Right lobe of liver (tissue), 6 donors: Measurements from ENCODE around the gene BLTP3A. TPM values are rescaled to one million over a fixed set of nuclear protein-coding genes. Genes with fewer than 3 reads are reported as not detected.
"Not testable (repeated sequence)": the region's sequence is repeated elsewhere in the genome, so short reads cannot be mapped to it uniquely, and the experiment has no call there.

ENCODE experiments used
- ATAC-seq, 4 donors: fragments of 200-7000 bp; cut with Tn5 transposase; one replicate each; pipeline ENCODE4 v1.9.1; 2020; ENCODE audit warnings: mild to moderate bottlenecking in 4 of 4, moderate library complexity in 4 of 4
- DNase-seq, 3 donors: peaks; one replicate each; pipeline ENCODE4 v3.0.0-alpha.2; 2020
- H3K27ac ChIP-seq, 3 donors: fragments of 200-600 bp; one replicate each; pipeline ENCODE4 v1.8.0; 2022
- H3K27me3 ChIP-seq, 2 donors: fragments of 200-600 bp; one replicate each; pipeline ENCODE4 v1.8.0; 2022
- H3K36me3 ChIP-seq, 4 donors: fragments of 200-600 bp; sonication (generic) in 1 of 4; one replicate each; pipeline versions ENCODE4 v1.5.1 to v1.8.0; 2017 to 2022; ENCODE audit warnings: control low read depth in 1 of 4
- H3K4me1 ChIP-seq, 4 donors: fragments of 200-600 bp; sonication (generic) in 1 of 4; one replicate each; pipeline versions ENCODE4 v1.5.1 to v1.8.0; 2017 to 2022; ENCODE audit warnings: control low read depth in 1 of 4
- H3K4me3 ChIP-seq, 3 donors: fragments of 200-600 bp; one replicate each; pipeline ENCODE4 v1.8.0; 2022
- H3K9me3 ChIP-seq, 4 donors: fragments of 200-600 bp; sonication (generic) in 1 of 4; one replicate each; pipeline versions ENCODE4 v1.5.1 to v1.8.0; 2017 to 2022; ENCODE audit warnings: control low read depth in 1 of 4
- CTCF ChIP-seq, 4 donors: fragments of 200-600 bp in 3 of 4; fragments of 450-650 bp in 1 of 4; IDR thresholded peaks; one replicate each; pipeline versions ENCODE4 v1.5.1 to v1.8.0; 2016 to 2022; ENCODE audit warnings: antibody characterized with exemption in 4 of 4, mild to moderate bottlenecking in 2 of 4
- POLR2A ChIP-seq: fragments of 450-650 bp; IDR thresholded peaks from one replicate; pipeline ENCODE4 v1.6.1; 2017; ENCODE audit warnings: antibody characterized with exemption, mild to moderate bottlenecking
- WGBS: methylation state at CpG from one replicate; pipeline ENCODE4 v1.1.6; 2018; ENCODE audit warnings: low coverage, low lambda C conversion rate; ENCODE audit not compliant: insufficient coverage; ENCODE audit errors: missing lambda C conversion rate; 5-methylcytosine and 5-hydroxymethylcytosine counted together
- intact Hi-C, 2 donors: fragments of 100-400 bp; cut with DNase I; formaldehyde crosslinking; loops; one replicate each; pipeline versions ENCODE4 v1.11.2 to v1.14.1; 2022
- long read RNA-seq: library from polyadenylated mRNA; unstranded; transcript quantifications from one replicate; pipeline ENCODE4 v2.0.0, GENCODE V29; 2019
- total RNA-seq, 6 experiments: library from RNA; depleted of rRNA in 2 of 6; stranded (reverse); fragments of >200 nt in 2 of 6; fragmentation: NEBNext Ultra II Directional in 3 of 6; extraction: Animal tissue kit (Norgen Biotek cat#: 25700) in 3 of 6; gene quantifications; one replicate each; pipeline versions ENCODE4 v1.1.0 to v1.2.4, GENCODE V29; 2016 to 2023
- donor health status: DM: no; HTN: yes; CAD: no.
- donor health status: DM: no; HTN: no; CAD: no.
- donor health status: DM: no; HTN: no; CAD: no.
- donor health status: DM: no; HTN: yes; CAD: no.
- donor health status: DM: no; HTN: yes; CAD: no.

The BLTP3A gene
- 1 to 10 TPM; 5.1 to 9.2 (median 7.8) TPM for total RNA-seq
- long read RNA-seq, result 0 reads

- DNase-seq, result peak; percentile 73 to 80 (median 78)
These were observed at the start of gene BLTP3A for GRCh38 chr6:34791701-34792604. Gene BLTP3A (plus strand): TSS chr6:34792083. CDS start chr6:34792251, 168 bp downstream.

GRCh38 chr6:34742094-34742493 is 49.8 kb upstream of the BLTP3A start:
- Histone ChIP-seq H3K27me3 (no peaks in the 10 kb centered on the region), H3K27ac (no peak overlapping the region), H3K36me3 (no peaks in the 10 kb centered on the region), H3K4me1 (peaks cover 0 to 34% (median 0%) of the 10 kb centered on the region in 4 donors), H3K4me3 (no peak overlapping the region), H3K9me3 (no peaks in the 10 kb centered on the region)
- no peak for DNase-seq
- intact Hi-C loops, result no loop called here
- TF ChIP-seq POLR2A (no peak), CTCF (IDR thresholded peaks at IDR 0.05) (no peak)
- WGBS, result 81% methylated on average over 4 of the region's 4 CpGs
- peak in 1 of 4 donors; percentile 37 for ATAC-seq

More at GRCh38 chr6:34791701-34792604, at the start of gene BLTP3A:
- peak within 1 kb of the TSS; percentile 70 to 90 (median 89) for H3K4me3 ChIP-seq
- H3K9me3 ChIP-seq, result no peaks in the 10 kb centered on the region
- peak; percentile 75 for TF ChIP-seq POLR2A
- peak in 3 of 4 donors; percentile 4 to 31 (median 13) for TF ChIP-seq CTCF (IDR thresholded peaks at IDR 0.05)
- ATAC-seq, result peak; percentile 74 to 94 (median 89)
- no peaks in the 10 kb centered on the region for H3K27me3 ChIP-seq
- peak within 1 kb of the TSS; percentile 88 to 98 (median 92) for H3K27ac ChIP-seq
- WGBS, result under 1% methylated on average over 28 of the region's 99 CpGs
- peaks cover 0 to 18% (median 9%) of the 10 kb centered on the region in 4 donors for H3K4me1 ChIP-seq
- intact Hi-C loops, result no loop called here
- no peaks in the 10 kb centered on the region for H3K36me3 ChIP-seq

GRCh38 chr6:34743625-34744293 is 48.1 kb upstream of the BLTP3A start:
- 67% methylated on average over 2 of the region's 7 CpGs for WGBS
- Histone ChIP-seq H3K4me3 (no peak overlapping the region), H3K4me1 (peaks cover 0 to 34% (median 0%) of the 10 kb centered on the region in 4 donors), H3K36me3 (no peaks in the 10 kb centered on the region), H3K9me3 (no peaks in the 10 kb centered on the region), H3K27me3 (no peaks in the 10 kb centered on the region), H3K27ac (no peak overlapping the region)
- intact Hi-C loops, result no loop called here
- ATAC-seq (no peak), DNase-seq (no peak)
- TF ChIP-seq CTCF (IDR thresholded peaks at IDR 0.05), result no peak
- TF ChIP-seq POLR2A, result no peak

- H3K36me3 ChIP-seq, DNase-seq, H3K27ac ChIP-seq, H3K4me3 ChIP-seq, intact Hi-C loops, ATAC-seq, H3K9me3 ChIP-seq, H3K27me3 ChIP-seq: not testable (repeated sequence)
- 97% methylated on average over 4 of the region's 10 CpGs for WGBS
- H3K4me1 ChIP-seq, result peaks cover 0 to 34% (median 0%) of the 10 kb centered on the region in 4 donors
These were observed 47.6 kb upstream of the BLTP3A start for GRCh38 chr6:34744294-34744647.
